Measurements from ENCODE around the gene KRTAP5-6. TPM values are rescaled to one million over a fixed set of nuclear protein-coding genes. Genes with fewer than 3 reads are reported as not detected.

Gene KRTAP5-6
- total and polyA plus RNA-seq, 2 donors (not counting 1 experiment from before 2014, with no cell fraction given): not detected

- H3K27ac Mint-ChIP-seq: peak overlapping the region; percentile 22
- no peaks in the 10 kb centered on the region for H3K9me3 ChIP-seq (ENCODE audit: control extremely low read depth in 1 of 3, control insufficient read depth in 2 of 3, insufficient read depth in 1 of 3, low read length in 2 of 3)
- H3K4me1 ChIP-seq (ENCODE audit: control insufficient read depth in 2 of 2, insufficient read depth in 2 of 2, low read length in 2 of 2): peaks cover 8 to 14% of the 10 kb centered on the region in 2 donors
- no peaks in the 10 kb centered on the region for H3K36me3 ChIP-seq (replicated peaks in 1 of 2; ENCODE audit: control extremely low read depth in 1 of 2, control insufficient read depth in 1 of 2, extremely low read depth in 1 of 2, insufficient read depth in 2 of 2, low read length in 1 of 2)
- H3K4me3 ChIP-seq (ENCODE audit: control extremely low read depth in 1 of 5, extremely low read depth in 1 of 5, insufficient read depth in 1 of 5, low read depth in 2 of 5, low read length in 4 of 5): peak overlapping the region in 3 of 5 experiments; percentile 19 to 40 (median 28)
- ChIA-PET CTCF (interaction anchor here (0.6 to 6.4 kb wide), 67 partner anchors 8 to 465 kb away, joined by 3 to 394 read pairs (median 5); partner anchors contain the start of genes CTSD, H19, IFITM10 and SYT8), POLR2A (interaction anchor here (1.7 kb wide), 2 partner anchors 139 to 458 kb away, joined by 7 to 12 read pairs; no protein-coding TSS in a partner anchor)
- H3K27me3 ChIP-seq (replicated peaks in 1 of 4; ENCODE audit: control extremely low read depth in 1 of 4, control insufficient read depth in 3 of 4, insufficient read depth in 4 of 4, low read length in 3 of 4): peaks cover 0 to 45% (median 6%) of the 10 kb centered on the region in 4 experiments
- peak overlapping the region; percentile 89 for H2AFZ ChIP-seq (ENCODE audit: insufficient read depth, low read depth, low read length, poor library complexity, severe bottlenecking)
- peaks cover 44% of the 10 kb centered on the region for H3K27me3 Mint-ChIP-seq
- no peaks in the 10 kb centered on the region for H3K79me2 ChIP-seq (ENCODE audit: control insufficient read depth, insufficient read depth, low read length)
- TF ChIP-seq EZH2 (IDR thresholded peaks at IDR 0.05; ENCODE audit: borderline replicate concordance, insufficient read depth, low read depth, low read length, poor library complexity, severe bottlenecking) (no peak), CTCF (IDR thresholded peaks at IDR 0.05) (peak; percentile 92)
- DNase-seq (peak; percentile 81), ATAC-seq (ENCODE audit: low read depth) (peak; percentile 56)
- no peaks in the 10 kb centered on the region for H4K20me1 ChIP-seq (ENCODE audit: control insufficient read depth, insufficient read depth, low read length, poor library complexity, severe bottlenecking)
- H3K27ac ChIP-seq (ENCODE audit: low read length in 2 of 2): no peak overlapping the region
- WGBS (ENCODE audit: insufficient coverage): 8% methylated on average over 36 of the region's 37 CpGs
- no peak overlapping the region for H3K9ac ChIP-seq (ENCODE audit: low read length)
- peaks cover 5% of the 10 kb centered on the region for H3K4me1 Mint-ChIP-seq
- peak overlapping the region; percentile 79 for H3K4me2 ChIP-seq (replicated peaks; ENCODE audit: low read depth, low read length, poor library complexity, severe bottlenecking)
- intact Hi-C loops (cut with micrococcal nuclease): loop anchor here (5.0 kb wide), 1 partner anchor 41 kb away; no protein-coding TSS in a partner anchor
- peak overlapping the region; percentile 79 for H3K4me3 Mint-ChIP-seq
- peaks cover 4% of the 10 kb centered on the region for H3K9me3 Mint-ChIP-seq (ENCODE audit: insufficient read depth)
These were observed 3.5 kb upstream of the KRTAP5-6 start for GRCh38 chr11:1693327-1694063.

Data from B cell (primary cell).